Heart left ventricle (tissue), 16 donors: ENCODE data around the gene SRRM2. TPM values are rescaled to one million over a fixed set of nuclear protein-coding genes. Genes with fewer than 3 reads are reported as not detected.

Experiments used
- ATAC-seq, 4 donors: fragments of 200-7000 bp; cut with Tn5 transposase; one replicate each; pipeline ENCODE4 v1.9.1; 2020 to 2022; ENCODE audit warnings: moderate library complexity in 4 of 4, mild to moderate bottlenecking in 3 of 4, moderate number of reproducible peaks in 1 of 4
- DNase-seq, 5 donors: peaks; one replicate each; pipeline ENCODE4 v3.0.0-alpha.2; 2020
- H3K27ac ChIP-seq, 12 donors: fragments of 200-600 bp; sonication (generic) in 4 of 12; one replicate each; pipeline versions ENCODE4 v1.5.0 to v1.8.0; 2016 to 2022; ENCODE audit warnings: mild to moderate bottlenecking in 2 of 12
- H3K27me3 ChIP-seq, 9 donors: fragments of 200-600 bp; sonication (generic) in 2 of 9; one replicate each; pipeline versions ENCODE4 v1.5.1 to v1.8.0; 2016 to 2022; ENCODE audit warnings: mild to moderate bottlenecking in 3 of 9
- H3K36me3 ChIP-seq, 9 donors: fragments of 200-600 bp; sonication (generic) in 2 of 9; one replicate each; pipeline versions ENCODE4 v1.5.0 to v1.8.0; 2018 to 2022; ENCODE audit warnings: mild to moderate bottlenecking in 2 of 9
- H3K4me1 ChIP-seq, 12 donors: fragments of 200-600 bp; sonication (generic) in 4 of 12; one replicate each; pipeline versions ENCODE4 v1.5.0 to v1.8.0; 2016 to 2022; ENCODE audit warnings: mild to moderate bottlenecking in 3 of 12
- H3K4me3 ChIP-seq, 12 donors: fragments of 200-600 bp; sonication (generic) in 4 of 12; one replicate each; pipeline versions ENCODE4 v1.5.0 to v1.8.0; 2017 to 2022; ENCODE audit warnings: mild to moderate bottlenecking in 9 of 12, moderate library complexity in 4 of 12
- H3K9me3 ChIP-seq, 12 donors: fragments of 200-600 bp; sonication (generic) in 4 of 12; one replicate each; pipeline versions ENCODE4 v1.5.0 to v1.8.0; 2016 to 2022; ENCODE audit warnings: mild to moderate bottlenecking in 1 of 12
- POLR2A ChIP-seq, 2 donors: fragments of 450-650 bp; IDR thresholded peaks; one replicate each; pipeline ENCODE4 v1.6.1; 2017; ENCODE audit warnings: antibody characterized with exemption in 2 of 2, mild to moderate bottlenecking in 2 of 2, moderate library complexity in 2 of 2
- WGBS, 4 donors: extraction: QIAGEN DNeasy Blood & Tissue Kit in 2 of 4; methylation state at CpG; one replicate each; pipeline versions ENCODE4 v1.1.5 to v1.1.7; 2013 to 2018; 5-methylcytosine and 5-hydroxymethylcytosine counted together
- intact Hi-C, 10 donors: fragments of 100-400 bp; cut with DNase I; formaldehyde crosslinking; loops; one replicate each; pipeline versions ENCODE4 v1.11.1 to v1.14.2; 2022
- polyA plus RNA-seq, 2 donors: library from polyadenylated mRNA; stranded (reverse); fragments of 200-250 nt; gene quantifications; one replicate each; pipeline ENCODE4 v1.2.3, GENCODE V29; 2013
- total RNA-seq, 9 donors: library from RNA; depleted of rRNA in 2 of 9; stranded (reverse); fragments of >200 nt in 2 of 9; fragmentation: NEBNext Ultra II Directional in 3 of 9; extraction: Animal tissue kit (Norgen Biotek cat#: 25700) in 3 of 9; gene quantifications; one replicate each; pipeline versions ENCODE4 v1.1.0 to v1.2.4, GENCODE V29; 2016 to 2023
- TF ChIP-seq, protein P1 (sequence below), 12 donors: fragments of 200-600 bp; sonication (generic) in 4 of 12; IDR thresholded peaks; one replicate each; pipeline versions ENCODE4 v1.5.0 to v1.8.0; 2018 to 2022; ENCODE audit warnings: antibody characterized with exemption in 12 of 12, mild to moderate bottlenecking in 5 of 12
- donor health status: ischemic (EF 13 %, LVEDD 7.1; RV severe dilation, severe dysfunction).
- donor health status: healthy with polysubstance abuse.
- donor health status: DM: no; HTN: yes; CAD: no.
- donor health status: DM: no; HTN: no; CAD: no.
- donor health status: ischemic (EF 25% LVEDD 6.9; RV normal size, moderate dysfunction).
- donor health status: ischemic (EF 25% LVEDD 5.7; RV mildly dilated, moderate dysfunction).
- donor health status: healthy.
- donor health status: DM: yes; HTN: yes; CAD: no.
- donor health status: ischemic (EF 35%, LVEDD 5.7; RV mildly dilated, moderate dysfunction).
- donor health status: nonischemic (EF 11% LVEDD 7.7; RV severe dilation, severe dysfunction).
- donor health status: DM: yes; HTN: yes; CAD: no.
- donor health status: PGD.
- donor health status: ischemic (EF 29% LVEDD 5.4; RV normal size, mild dysfunction).
- donor health status: nonischemic (EF 23%, LVEDD 6.1; RV moderate dilation, normal function).

The SRRM2 gene
- total and polyA plus RNA-seq, 11 donors, result 112 to 540 (median 233) TPM

DNA sequence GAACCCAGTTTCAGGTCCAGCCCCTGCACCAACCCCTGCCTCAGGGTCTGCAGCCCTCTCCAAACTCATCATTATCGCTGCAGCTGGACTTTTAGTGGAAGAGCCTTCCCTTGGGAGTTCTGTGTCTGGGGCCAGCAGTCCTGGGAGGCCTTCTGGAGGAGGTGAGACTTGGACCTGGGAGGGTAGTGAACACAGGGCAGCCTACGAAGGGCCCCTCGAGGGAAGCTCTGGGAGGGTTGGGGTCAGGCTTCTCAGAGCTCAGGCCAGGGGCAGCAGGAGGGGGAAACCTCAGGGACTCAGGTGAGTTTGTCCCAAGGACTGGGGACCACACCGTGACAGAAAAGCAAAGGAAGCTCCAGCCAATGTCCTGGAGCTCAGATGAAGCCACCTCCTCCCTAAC lies 11.3 kb upstream of the SRRM2 start:
- Histone ChIP-seq H3K27me3 (peaks cover 0 to 8% (median 0%) of the 10 kb centered on the region in 9 donors), H3K4me3 (no peak overlapping the region), H3K27ac (no peak overlapping the region), H3K9me3 (no peaks in the 10 kb centered on the region), H3K4me1 (no peaks in the 10 kb centered on the region), H3K36me3 (no peaks in the 10 kb centered on the region)
- TF ChIP-seq, protein P1, sequence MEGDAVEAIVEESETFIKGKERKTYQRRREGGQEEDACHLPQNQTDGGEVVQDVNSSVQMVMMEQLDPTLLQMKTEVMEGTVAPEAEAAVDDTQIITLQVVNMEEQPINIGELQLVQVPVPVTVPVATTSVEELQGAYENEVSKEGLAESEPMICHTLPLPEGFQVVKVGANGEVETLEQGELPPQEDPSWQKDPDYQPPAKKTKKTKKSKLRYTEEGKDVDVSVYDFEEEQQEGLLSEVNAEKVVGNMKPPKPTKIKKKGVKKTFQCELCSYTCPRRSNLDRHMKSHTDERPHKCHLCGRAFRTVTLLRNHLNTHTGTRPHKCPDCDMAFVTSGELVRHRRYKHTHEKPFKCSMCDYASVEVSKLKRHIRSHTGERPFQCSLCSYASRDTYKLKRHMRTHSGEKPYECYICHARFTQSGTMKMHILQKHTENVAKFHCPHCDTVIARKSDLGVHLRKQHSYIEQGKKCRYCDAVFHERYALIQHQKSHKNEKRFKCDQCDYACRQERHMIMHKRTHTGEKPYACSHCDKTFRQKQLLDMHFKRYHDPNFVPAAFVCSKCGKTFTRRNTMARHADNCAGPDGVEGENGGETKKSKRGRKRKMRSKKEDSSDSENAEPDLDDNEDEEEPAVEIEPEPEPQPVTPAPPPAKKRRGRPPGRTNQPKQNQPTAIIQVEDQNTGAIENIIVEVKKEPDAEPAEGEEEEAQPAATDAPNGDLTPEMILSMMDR (IDR thresholded peaks at IDR 0.05), result no peak
- no peak for TF ChIP-seq POLR2A (IDR thresholded peaks at IDR 0.05)
- intact Hi-C loops, result no loop called here
- ATAC-seq (no peak), DNase-seq (no peak)
- WGBS, 4 donors, result 86 to 92% (median 89%) methylated on average over 1 to 4 of the region's 4 CpGs

DNA sequence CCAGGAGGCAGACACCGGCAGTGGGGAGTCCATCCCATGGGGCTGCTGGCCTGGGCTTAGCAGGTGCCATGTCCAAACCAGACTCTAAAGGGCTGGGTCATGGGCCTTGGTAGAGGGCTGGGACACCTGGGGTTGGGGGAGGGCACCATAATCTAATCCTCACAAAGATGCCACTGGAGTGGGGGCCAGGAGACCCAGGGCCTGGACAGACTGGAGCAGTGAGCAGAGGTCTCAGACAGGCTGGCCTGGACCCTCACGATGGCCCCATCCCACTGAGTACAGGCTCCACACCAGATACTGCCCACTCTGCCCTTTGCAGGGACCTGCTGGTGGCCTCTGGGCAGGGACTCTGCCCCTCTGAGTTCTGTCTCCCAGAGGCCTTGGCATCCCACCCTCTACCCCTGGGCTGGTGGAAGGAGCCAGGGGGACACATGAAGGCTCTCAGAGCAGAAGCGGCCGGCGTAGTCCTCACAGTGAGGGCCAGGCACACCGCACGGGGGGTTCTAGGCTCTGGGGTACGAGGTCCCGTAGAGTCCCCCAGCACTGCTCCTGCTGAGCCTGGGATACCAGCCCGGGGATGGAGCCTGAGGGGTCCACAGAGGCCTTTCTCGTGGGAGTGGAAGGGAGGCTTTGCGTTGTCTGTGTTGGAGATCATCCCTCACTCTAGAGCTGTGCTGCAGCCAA lies 10.0 kb upstream of the SRRM2 start:
- Histone ChIP-seq H3K4me3 (no peak overlapping the region), H3K27me3 (peaks cover 0 to 8% (median 0%) of the 10 kb centered on the region in 9 donors), H3K27ac (no peak overlapping the region), H3K36me3 (no peaks in the 10 kb centered on the region), H3K4me1 (no peaks in the 10 kb centered on the region), H3K9me3 (no peaks in the 10 kb centered on the region)
- ATAC-seq (no peak), DNase-seq (no peak)
- TF ChIP-seq, protein P1 (IDR thresholded peaks at IDR 0.05), result no peak
- TF ChIP-seq POLR2A (IDR thresholded peaks at IDR 0.05), result no peak
- intact Hi-C loops, result no loop called here
- 88 to 95% (median 94%) methylated on average over 11 to 12 of the region's 12 CpGs for WGBS, 4 donors

DNA sequence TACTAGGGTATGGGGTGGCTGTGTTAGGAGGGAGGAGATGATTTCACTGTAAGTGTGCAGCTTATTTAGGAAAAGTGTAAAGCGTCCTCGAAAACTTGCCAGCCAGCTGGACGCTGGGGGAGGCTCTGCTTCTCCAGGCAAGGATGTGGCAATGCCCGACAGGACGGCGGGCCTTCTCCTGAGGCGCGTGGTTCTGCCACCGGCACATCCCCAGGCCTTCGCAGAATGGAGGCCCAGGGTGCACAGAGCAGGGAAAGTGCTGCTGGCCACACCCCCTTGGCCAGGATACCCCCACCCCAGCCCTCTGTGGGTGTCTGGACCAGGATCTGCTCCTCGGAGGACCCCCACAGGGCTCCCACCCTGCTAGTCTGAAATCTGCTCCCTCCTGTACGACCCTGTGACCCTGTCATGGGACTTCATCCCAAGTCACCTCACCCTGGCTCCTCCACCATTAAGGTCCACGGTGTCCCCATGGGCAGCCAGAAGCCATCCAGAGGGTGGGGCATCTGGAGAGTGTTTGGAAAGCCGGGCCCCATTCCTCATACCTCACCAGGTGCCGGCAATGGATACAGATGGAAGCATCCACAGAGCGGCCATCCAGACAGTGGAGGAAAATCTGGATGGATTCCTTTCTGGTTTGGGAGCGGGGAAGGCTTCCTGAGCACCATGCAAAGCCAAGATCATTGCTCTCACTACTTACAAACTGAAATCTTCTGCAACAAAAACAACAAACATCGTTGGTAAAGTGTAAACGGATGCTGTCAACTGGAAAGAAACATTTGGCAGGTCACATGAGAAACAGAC lies 9.2 kb upstream of the SRRM2 start:
- intact Hi-C loops, result no loop called here
- H3K4me3 ChIP-seq, result no peak overlapping the region
- no peak for DNase-seq
- WGBS, 4 donors, result 88 to 90% (median 90%) methylated on average over 18 to 19 of the region's 19 CpGs
- H3K27ac ChIP-seq, result no peak overlapping the region
- TF ChIP-seq POLR2A (IDR thresholded peaks at IDR 0.05), result no peak
- TF ChIP-seq, protein P1 (IDR thresholded peaks at IDR 0.05), result no peak
- peaks cover 0 to 7% (median 0%) of the 10 kb centered on the region in 9 donors for H3K27me3 ChIP-seq
- ATAC-seq, result no peak
- H3K36me3 ChIP-seq, result no peaks in the 10 kb centered on the region
- no peaks in the 10 kb centered on the region for H3K4me1 ChIP-seq
- H3K9me3 ChIP-seq, result no peaks in the 10 kb centered on the region

DNA sequence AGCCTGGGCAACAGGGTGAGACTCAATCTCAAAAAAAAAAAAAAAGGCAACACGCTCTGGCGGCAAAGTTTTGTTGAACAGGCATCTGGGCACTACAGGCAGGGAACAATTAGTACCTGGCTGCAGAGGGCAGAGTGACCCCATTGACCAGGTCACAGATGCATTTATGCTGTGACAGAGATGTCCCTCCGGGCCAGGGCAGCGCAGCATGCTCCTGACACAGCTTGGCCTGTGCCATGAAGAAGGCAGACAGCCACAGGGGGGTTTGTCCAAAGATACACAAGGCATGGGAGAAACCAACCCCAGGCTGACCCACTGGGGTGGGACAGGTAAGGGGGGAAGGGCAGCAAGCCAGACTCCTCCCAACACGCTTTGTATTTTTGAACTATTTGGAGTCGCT lies 7.7 kb upstream of the SRRM2 start:
- intact Hi-C loops, result no loop called here
- Histone ChIP-seq H3K4me1 (no peaks in the 10 kb centered on the region), H3K4me3 (no peak overlapping the region), H3K9me3 (no peaks in the 10 kb centered on the region), H3K36me3 (no peaks in the 10 kb centered on the region), H3K27me3 (peaks cover 0 to under 1% (median 0%) of the 10 kb centered on the region in 9 donors), H3K27ac (no peak overlapping the region)
- 89 to 93% (median 93%) methylated on average over 6 of the region's 6 CpGs for WGBS, 4 donors
- TF ChIP-seq, protein P1 (IDR thresholded peaks at IDR 0.05), result no peak
- TF ChIP-seq POLR2A (IDR thresholded peaks at IDR 0.05), result no peak
- ATAC-seq (no peak), DNase-seq (no peak)
